Lower leg skin (tissue), 3 donors: ENCODE results near the gene HBE1.

Experiments used
- CTCF ChIP-seq, 3 donors: fragments of 450-650 bp; IDR thresholded peaks; one replicate each; pipeline ENCODE4 v1.5.1; 2016; ENCODE audit warnings: antibody characterized with exemption in 3 of 3, mild to moderate bottlenecking in 3 of 3, moderate library complexity in 2 of 3
- POLR2A ChIP-seq, 2 donors: fragments of 450-650 bp; IDR thresholded peaks; one replicate each; pipeline ENCODE4 v1.6.1; 2016 to 2017; ENCODE audit warnings: antibody characterized with exemption in 2 of 2, mild to moderate bottlenecking in 1 of 2, moderate library complexity in 1 of 2

- TF ChIP-seq CTCF (IDR thresholded peaks at IDR 0.05) = no peak
- no peak for TF ChIP-seq POLR2A (IDR thresholded peaks at IDR 0.05)
These were observed 44.3 kb downstream of the HBE1 start for GRCh38 chr11:5225480-5225871.
